GM21360 (cell line): Measurements from ENCODE around the gene ATP5PO.
"Not testable (repeated sequence)": the region's sequence is repeated elsewhere in the genome, so short reads cannot be mapped to it uniquely, and the experiment has no call there.

ENCODE experiments used
- ATAC-seq: cut with Tn5 transposase; IDR thresholded peaks from one replicate; pipeline ENCODE4 v1.9.1; 2021; ENCODE audit warnings: mild to moderate bottlenecking, moderate library complexity; ENCODE audit not compliant: unreplicated experiment

The ATP5PO gene

DNA sequence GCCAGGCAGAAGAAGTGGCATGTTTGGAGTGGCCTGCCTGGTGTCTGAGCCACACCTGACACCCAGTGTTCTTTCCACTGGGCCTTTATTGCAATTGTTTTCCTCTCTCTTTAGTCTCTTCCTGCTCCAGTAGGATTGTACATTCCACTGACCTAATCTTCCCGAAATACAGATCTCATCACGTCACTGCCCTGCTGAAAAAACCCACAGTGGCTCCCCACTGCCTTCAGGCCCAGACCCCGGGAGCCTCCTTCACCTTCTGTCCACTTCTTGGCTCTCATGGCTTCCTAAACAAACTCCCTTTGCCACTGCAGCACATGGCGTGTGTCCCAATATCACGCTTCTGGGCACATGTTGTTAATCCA, 25.3 kb upstream of the ATP5PO start:
- no peak for ATAC-seq

DNA sequence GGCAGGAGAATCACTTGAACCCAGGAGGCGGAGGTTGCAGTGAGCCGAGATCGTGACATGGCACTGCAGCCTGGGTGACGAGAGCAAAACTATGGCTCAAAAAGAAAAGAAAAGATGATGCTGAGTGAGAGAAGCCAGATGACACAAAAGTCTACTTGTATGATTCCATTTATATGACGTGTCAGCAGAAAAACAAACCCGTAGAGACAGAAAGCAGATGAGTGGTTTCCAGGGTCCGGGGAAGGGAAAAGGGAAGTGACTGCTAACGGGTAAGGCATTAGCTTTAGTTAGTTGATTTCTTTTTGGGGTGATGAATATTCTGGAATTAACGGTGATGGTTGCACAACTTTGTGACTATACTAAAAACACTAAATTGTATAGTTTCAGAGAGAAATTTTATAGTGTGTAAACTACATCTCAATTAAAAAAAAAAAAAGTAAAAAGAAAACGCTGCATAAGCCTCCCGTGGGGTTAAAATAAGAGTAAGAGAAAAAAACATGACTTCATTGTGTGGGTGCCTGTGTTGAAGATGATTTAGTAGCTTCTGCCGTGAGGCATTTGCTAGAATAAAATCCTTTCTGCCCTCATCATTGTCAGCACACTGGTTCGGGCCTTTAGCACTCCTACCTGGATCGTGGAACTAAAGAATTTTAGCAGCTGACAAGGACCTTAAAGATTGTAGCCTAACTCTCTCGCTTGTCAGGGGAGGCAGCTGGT, 24.7 kb upstream of the ATP5PO start:
- no peak for ATAC-seq

DNA sequence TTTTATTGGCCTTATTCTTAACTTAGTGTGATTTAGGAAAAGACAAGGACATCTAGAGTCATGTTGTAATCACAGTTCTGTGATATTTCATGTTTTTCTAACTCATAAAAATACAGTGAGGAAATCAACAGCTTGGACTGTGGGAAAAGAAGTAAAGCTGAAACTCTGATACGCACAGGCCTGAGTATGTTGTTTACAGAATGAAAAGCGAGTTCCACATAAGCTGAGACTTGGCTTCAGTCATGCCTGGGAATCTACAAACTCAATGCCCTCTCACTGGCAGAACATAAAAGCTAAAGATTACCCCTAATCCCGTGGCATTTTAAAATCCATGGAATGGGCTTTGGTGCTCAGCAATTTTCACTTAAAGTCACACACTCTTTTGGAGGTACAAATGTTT, 23.6 kb upstream of the ATP5PO start:
- ATAC-seq, result no peak

DNA sequence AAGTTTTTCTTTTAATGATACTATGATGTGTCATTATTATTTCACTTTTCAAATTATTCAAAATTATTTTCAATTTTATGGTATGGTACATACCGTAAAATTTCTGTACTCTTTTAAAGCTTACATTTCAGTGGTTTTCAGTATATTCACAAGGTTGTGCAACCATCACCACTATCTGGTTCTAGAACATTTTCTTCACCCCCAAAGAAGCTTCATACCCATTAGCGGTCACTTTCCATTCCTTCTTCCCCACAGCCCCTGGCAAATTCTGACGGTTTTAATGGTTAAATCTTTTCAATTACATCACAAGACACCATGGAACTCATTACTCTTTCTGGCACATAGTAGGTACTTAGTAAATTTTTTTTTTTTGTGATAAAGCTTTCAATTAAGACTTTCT, 22.8 kb upstream of the ATP5PO start:
- ATAC-seq, result no peak

DNA sequence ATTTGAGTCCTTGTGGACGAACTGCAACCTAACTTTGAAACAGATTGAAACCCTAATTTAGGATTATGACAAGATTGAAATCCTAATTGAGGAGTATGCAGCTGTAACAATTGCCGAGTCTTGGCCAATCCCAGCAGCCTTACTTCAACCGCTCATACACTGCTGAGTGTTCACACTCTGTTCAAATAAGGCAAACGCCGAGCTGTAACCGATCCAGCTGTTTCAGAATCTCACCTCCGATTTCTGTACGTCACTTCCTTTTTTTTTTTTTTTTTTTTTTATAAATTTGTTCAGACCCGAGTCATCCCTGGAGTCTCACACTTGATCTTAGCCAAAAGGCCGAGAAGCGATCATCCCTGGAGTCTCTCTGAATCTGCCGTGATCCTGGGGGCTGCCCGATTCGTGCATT, 22.3 kb upstream of the ATP5PO start:
- ATAC-seq, result no peak

DNA sequence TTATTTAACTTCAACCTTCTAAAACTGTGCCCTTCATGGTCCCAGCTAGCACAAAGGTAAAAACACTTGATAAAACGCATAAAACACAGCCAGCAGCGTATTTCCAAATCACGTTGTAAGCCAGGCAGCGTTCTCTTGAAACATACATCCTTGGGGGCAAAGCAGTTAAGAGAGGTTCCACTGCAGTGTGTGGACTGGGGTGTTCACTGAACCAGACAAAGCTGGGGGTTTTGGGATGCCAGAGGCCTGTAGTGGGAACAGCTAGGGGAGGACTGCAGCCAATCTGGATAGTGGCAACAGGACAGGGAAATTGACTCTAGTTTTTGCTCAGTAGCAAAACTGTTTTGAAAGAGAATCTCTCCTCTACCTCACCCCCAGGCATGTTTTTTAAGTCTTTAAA, 21.5 kb upstream of the ATP5PO start:
- ATAC-seq, result no peak

DNA sequence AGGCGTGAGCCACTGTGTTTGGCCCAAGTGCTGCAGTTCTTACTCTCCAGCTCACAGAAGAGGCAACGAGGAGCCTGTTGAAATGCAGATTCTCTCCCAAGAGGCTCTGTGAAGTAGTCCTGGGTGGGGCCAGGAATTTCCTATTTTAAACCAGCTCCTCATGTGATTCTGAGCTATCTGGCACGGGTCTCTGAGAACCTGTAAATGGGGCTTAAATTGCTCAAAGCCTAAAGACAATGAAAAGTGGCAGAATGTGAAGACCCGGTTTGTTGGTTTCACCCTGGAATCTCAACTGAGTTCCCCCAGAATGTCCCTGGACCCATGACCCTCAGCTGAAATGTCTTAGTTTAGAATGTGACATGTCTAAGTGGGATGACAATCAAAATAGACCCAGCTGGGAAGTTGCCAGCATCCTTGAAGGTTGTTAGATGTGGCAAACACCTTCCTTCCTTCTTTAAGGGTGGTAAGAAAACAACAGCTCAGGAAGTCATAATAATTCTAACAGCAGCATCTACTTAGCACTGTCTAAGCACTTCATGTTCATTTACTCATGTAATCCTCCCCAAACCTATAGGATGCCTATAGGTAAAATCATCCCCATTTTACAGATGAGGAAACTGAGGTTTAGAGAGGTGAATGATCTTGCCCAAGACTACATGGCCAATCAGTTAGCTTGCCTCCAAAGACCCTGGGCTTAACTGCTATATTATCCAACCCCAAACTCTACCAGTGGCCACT, 20.9 kb upstream of the ATP5PO start:
- ATAC-seq, result no peak

DNA sequence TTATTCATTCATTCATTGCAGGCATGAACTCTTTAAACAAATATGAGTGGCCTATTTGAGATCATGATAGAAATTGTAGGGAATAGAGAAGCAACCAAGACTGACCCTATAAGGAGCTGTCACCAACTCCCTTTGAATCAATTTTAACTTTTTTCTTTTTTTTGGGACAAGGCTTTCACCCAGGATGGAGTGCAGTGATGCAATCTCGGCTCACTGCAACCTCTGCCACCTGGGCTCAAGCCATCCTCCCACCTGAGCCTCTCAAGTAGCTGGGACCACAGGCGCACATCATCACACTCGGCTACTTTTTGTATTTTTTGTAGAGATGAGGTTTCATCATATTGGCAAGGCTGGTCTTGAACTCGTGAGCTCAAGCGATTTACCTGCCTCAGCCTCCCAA, 17.1 kb upstream of the ATP5PO start:
- no peak for ATAC-seq

DNA sequence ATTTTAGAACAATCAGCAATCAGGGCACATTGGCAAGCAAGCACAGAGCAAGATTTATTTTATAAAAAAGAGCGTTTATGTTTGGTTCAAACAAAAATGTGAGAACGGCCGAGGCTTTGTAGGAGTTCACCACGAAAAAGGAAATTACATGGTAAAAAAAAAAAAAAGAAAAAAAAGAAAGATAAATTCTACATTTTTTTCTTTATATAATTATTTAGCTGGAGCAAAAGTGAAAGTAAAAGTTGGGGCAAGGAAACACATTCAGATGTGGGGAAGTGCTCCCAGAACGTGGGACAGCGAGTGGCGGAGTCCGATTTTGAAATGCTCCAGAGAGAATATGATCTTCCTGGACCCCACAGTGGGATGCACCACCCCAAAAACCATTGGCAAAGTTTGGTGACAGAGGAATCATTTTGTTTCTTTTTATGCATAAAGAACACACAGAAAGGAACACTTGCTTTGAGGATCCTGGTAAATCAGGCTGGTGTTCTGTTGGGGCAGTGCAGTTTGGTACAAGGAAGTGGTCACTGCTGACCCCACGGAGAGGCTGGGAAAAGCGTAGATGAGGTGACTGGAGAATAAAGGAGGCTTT, 16.3 kb upstream of the ATP5PO start:
- no peak for ATAC-seq

DNA sequence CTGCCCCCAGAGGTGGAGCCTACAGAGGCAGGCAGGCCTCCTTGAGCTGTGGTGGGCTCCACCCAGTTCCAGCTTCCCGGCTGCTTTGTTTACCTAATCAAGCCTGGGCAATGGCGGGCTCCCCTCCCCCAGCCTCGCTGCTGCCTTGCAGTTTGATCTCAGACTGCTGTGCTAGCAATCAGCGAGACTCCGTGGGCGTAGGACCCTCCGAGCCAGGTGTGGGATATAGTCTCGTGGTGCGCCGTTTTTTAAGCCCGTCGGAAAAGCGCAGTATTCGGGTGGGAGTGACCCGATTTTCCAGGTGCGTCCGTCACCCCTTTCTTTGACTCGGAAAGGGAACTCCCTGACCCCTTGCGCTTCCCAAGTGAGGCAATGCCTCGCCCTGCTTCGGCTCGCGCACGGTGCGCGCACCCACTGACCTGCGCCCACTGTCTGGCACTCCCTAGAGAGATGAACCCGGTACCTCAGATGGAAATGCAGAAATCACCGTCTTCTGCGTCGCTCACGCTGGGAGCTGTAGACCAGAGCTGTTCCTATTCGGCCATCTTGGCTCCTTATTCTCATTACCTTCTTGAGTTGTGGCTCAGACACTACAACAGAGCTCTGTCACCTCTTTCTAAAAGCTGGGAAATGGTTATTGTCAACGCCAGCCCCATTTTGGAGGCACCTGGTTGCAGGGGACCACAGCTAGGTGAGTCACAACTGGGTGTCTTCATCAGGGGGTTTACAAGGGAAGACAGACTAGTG, 15.6 kb upstream of the ATP5PO start:
- not testable (repeated sequence) for ATAC-seq

DNA sequence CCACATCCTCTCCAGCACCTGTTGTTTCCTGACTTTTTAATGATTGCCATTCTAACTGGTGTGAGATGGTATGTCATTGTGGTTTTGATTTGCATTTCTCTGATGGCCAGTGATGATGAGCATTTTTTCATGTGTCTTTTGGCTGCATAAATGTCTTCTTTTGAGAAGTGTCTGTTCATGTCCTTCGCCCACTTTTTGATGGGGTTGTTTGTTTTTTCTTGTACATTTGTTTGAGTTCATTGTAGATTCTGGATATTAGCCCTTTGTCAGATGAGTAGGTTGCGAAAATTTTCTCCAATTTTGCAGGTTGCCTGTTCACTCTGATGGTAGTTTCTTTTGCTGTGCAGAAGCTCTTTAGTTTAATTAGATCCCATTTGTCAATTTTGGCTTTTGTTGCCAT, 10.6 kb upstream of the ATP5PO start:
- ATAC-seq, result not testable (repeated sequence)

DNA sequence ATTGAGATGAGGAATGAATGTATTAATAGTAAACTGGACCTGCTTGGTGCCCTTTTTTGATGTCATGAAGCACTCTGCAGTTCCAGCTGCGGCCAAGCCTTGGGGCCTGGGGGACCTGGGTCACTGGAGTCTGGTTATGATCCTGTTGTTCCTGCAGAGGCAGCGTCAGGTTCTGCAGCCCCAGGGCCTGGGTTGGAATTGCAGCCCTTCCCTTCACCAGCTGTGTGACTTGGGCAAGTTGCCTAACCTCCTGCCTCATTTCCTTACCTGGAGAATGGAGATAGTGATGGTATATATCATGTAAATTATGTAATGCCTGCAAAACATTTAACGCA, 9.1 kb upstream of the ATP5PO start:
- no peak for ATAC-seq

DNA sequence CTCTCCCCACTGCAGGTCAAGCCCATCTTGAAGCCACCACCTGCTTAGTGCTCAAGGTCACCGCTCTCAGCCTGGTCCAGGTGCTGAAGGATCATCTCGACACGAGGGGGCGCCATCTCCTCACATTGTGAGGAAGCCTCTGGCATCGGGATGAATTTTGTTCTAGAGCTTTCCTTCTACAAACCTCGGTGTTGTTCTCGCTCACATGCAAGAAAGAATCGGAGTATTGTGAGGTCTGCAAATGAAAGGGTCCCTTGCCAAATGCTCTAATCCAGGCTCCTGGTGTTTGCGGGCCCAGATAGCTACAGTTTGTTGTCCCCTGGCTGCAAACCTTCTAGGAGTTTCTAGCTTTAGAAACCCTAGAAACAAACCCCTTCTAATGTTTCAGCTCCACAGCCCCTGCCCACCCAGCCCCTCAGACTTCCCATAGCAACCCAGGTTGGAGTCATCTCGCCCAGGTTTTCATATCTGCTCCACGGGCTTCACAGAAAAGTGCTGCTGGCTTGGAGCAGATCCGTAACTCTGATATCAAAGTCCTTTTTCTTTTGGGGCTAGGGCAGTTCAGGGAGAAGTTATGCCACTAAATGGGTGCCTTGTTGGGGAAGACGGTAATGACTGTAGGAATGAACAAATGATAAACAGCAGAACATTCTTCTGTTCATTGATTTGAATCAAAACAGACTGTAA, 8.6 kb upstream of the ATP5PO start:
- peak; percentile 67 for ATAC-seq

DNA sequence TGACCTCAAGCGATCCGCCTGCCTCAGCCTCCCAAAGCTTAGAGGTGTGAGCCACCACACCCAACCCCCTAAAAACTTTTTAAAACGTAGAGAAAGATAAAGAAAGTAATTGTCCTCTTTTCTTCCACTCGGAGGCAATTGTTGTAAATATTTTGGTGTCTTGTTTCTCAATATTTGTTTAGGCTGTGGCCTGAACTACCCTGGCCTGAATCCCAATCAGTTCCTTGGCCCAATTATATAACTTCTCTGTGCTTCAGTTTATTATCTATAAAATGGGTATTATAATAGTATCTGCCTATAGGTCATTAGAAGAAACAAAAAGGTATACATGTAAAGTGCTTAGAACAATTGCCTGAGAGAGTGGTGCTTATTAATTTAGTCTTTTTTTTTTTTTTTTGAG, 1.8 kb upstream of the ATP5PO start:
- no peak for ATAC-seq

DNA sequence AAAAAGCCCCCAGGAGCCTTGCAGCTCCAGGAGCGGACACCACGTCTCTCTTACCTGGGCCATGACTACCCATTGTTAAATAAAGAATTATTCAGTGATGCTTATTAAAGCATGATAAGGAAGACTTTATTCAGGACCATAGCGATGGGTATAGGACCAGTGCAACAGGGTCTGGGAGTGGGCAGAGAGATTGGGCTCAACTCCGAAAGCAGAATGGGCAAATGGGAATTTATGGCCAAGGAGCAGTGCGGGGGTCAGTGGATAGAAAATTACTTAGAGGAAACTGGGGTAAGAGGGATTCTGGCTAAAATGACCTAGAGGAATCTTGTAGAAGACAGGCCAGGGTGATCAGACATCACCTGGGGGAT, 580 bp upstream of the ATP5PO start:
- ATAC-seq, result peak; percentile 14

DNA sequence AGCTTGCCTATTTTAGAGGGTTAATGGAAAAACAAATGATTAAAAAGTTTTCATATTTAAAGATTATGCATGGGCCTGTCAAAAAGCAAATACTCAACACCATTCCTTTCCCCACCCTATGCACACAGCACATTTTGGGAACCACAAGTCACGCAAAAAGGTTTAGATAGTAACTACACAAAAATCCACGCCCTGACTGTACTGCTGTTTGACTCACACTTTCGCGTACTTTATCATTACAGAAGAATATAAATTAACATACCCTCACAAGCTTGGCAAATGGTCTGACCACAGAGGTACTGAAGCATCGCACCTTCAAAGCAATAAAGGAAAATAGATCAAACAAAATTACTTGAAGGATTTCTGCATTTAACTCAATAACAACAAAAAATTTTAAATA, 1.4 kb downstream of the ATP5PO start:
- no peak for ATAC-seq

DNA sequence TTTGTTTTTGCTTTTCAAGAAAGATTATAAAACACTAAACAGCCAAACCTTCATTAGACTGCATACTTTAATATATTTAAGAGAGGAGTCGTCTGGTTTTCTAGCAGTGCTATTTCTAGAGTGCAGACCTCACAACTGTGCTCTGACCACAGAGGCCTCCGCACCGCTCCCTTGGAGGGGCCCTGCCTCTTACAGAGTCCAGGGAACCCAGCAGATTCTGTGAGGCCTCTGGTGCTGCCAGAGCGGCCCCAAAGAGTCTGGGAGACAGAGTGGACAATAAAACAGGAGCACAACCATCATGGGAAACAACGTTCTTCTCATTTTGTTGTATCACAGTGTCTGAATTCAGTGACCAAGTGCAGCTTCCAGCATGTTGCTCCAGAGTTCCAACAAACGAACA, 5.8 kb downstream of the ATP5PO start:
- ATAC-seq, result no peak

DNA sequence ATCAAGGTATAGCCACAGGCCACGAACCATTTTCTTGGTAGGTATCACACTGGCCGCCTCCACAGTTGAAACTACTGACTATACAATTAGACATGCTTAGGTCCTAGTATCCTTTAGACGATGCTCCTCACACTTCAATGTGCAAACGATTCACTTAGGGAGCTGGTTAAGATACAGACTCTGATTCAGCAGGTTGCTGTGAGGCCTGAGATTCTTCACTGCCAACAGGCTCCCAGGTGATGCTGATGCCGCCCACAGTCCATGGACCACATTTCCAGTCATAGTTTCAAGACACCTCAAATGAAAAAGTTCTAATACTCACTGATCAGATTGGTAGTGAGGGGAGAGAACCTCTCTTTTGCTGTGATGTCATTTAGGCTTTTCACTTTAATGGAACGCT, 6.8 kb downstream of the ATP5PO start:
- ATAC-seq, result no peak

DNA sequence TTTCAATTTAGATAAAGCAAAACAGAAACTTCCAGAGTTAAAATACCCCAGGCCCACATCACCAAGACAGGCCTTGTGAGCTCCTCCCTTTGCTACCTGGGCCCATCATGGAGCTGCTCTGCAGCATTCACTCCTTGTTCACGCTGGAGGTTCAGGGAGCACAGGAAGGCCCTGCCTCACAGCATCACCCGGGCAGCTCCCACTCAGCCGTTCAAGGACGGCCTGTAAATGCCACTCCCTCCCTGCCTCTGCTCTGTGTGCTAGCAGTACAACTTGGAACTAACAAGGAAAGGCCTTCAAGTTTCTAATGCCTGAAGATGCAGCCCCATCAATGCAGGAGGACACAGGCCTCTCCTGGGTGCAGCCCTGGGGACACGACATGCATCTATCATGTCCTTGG, 11.6 kb downstream of the ATP5PO start:
- ATAC-seq, result no peak

DNA sequence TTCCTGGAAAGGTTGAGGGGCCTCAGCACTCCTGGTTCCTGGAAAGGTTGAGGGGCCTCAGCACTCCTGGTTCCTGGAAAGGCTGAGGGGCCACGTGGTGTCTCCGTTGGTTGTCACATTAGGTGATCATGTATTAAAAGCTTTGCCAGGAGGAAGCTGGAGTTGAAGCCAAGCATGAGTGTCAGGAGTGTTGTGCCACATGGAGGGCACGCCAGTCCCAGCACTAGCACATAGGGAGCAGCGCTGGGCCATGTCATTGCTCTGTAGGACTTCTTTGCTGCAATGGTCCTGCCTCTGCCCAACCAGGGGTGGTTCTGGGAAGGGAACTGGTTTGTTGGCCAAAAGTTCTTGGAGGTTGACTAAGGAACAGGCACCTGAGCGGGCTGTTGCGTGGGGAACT, 13.3 kb downstream of the ATP5PO start:
- no peak for ATAC-seq
